COR-L47 (cell line): ENCODE results near the gene MYOF.
A peak's percentile ranks its signal among the peaks of the same experiment; 100 is the strongest.

Source experiments
- DNase-seq: peaks from one replicate; lab custom pipeline; 2025; lab: John Stamatoyannopoulos, UW

MYOF gene

GRCh38 chr10:93482145-93482834, at the start of gene MYOF:
Gene MYOF, minus strand, starts transcription at chr10:93482334. Its CDS starts 140 bp downstream, at chr10:93482194.
- peak; percentile 3 for DNase-seq

- DNase-seq: no peak
Observed at GRCh38 chr10:93518531-93518930, 36.4 kb upstream of the MYOF start.

- no peak for DNase-seq
Observed at GRCh38 chr10:93516006-93516380, 33.9 kb upstream of the MYOF start.

GRCh38 chr10:93515071-93516005, 33.2 kb upstream of the MYOF start:
- DNase-seq: no peak

GRCh38 chr10:93514521-93514920, 32.4 kb upstream of the MYOF start:
- DNase-seq: no peak

GRCh38 chr10:93513091-93513490, 31.0 kb upstream of the MYOF start:
- DNase-seq: no peak

GRCh38 chr10:93512565-93512964, 30.4 kb upstream of the MYOF start:
- DNase-seq: no peak

- no peak for DNase-seq
Observed at GRCh38 chr10:93509816-93510215, 27.7 kb upstream of the MYOF start.

- no peak for DNase-seq
Observed at GRCh38 chr10:93505075-93505474, 22.9 kb upstream of the MYOF start.

- DNase-seq: no peak
Observed at GRCh38 chr10:93503075-93503474, 20.9 kb upstream of the MYOF start.

GRCh38 chr10:93501650-93502049, 19.5 kb upstream of the MYOF start:
- no peak for DNase-seq

GRCh38 chr10:93498166-93498565, 16.0 kb upstream of the MYOF start:
- DNase-seq: no peak

GRCh38 chr10:93496322-93497041, 14.3 kb upstream of the MYOF start, which contains the start of gene CEP55:
Gene CEP55, plus strand, starts transcription at chr10:93496612. Its CDS starts 3,440 bp downstream, at chr10:93500052.
- peak; percentile 81 for DNase-seq

- DNase-seq: peak; percentile 34
Observed at GRCh38 chr10:93495654-93496321, 13.7 kb upstream of the MYOF start.

- no peak for DNase-seq
Observed at GRCh38 chr10:93494494-93494893, 12.4 kb upstream of the MYOF start.

GRCh38 chr10:93493162-93493561, 11.0 kb upstream of the MYOF start:
- DNase-seq: no peak

GRCh38 chr10:93491602-93492121, 9.5 kb upstream of the MYOF start:
- DNase-seq: no peak

GRCh38 chr10:93488956-93489528, 6.9 kb upstream of the MYOF start:
- DNase-seq: no peak

- no peak for DNase-seq
Observed at GRCh38 chr10:93485690-93486089, 3.6 kb upstream of the MYOF start.

GRCh38 chr10:93481637-93482144, 443 bp downstream of the MYOF start:
- DNase-seq: no peak

GRCh38 chr10:93478873-93479272, 3.3 kb downstream of the MYOF start:
- DNase-seq: no peak
